ENCODE results near the gene TFR2. TPM values are rescaled to one million over a fixed set of nuclear protein-coding genes. Genes with fewer than 3 reads are reported as not detected.

Gene TFR2
- total and polyA plus RNA-seq, 2 of the 4 experiments (the other 2 are of a cell fraction), result 0.18 to 0.50 TPM

DNA sequence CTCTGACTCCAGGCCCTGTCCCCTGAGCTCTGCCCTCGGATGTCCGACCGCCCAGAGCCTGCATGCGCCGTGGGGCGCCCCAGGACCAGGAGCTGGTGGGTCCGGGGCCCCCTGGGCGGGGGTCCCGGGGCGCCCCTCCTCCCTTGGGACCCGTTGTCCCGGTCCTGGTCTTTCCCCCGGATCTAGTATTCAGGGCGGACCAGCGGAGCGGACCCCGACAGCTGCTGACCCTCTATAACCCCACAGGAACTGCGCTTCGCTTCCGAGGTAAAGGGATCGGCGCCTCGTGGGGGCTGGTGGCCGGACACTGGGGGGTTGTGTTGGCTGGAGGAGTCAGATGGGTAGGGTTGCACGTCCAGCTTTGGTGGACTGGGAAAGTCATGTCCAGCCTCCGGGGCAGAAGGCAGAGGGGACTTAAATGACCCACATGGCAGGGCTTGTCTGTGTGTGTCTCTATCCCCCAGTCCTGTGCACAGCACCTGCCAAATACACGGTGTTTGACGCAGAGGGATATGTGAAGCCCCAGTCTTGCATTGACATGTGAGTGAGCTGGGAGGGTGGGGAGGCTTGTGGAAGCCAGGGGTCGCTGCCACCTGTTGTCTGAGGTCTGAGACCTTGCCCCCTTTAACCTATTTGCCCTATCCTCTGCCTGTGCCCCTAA is 28.5 kb downstream of the TFR2 start:
- ChIA-PET POLR2A (ENCODE audit: unreplicated experiment) (interaction anchor here (0.6 to 1.2 kb wide), 3 partner anchors 27 to 115 kb away, joined by 3 to 5 read pairs (median 4); partner anchors contain the start of genes FBXO24 and LRCH4), CTCF (interaction anchor here (0.8 to 1.2 kb wide), 4 partner anchors 24 to 232 kb away, joined by 3 to 4 read pairs (median 3); partner anchors contain the start of gene GNB2)
- Histone ChIP-seq H2BK15ac (ENCODE audit: low read depth, low read length) (no peak overlapping the region), H2AFZ (replicated peaks; ENCODE audit: low read length, poor library complexity) (peak overlapping the region; percentile 95), H2BK20ac (ENCODE audit: low read depth, low read length) (no peak overlapping the region), H3K79me1 (ENCODE audit: low read depth in 1 of 2, low read length in 2 of 2) (peaks cover 0 to 19% of the 10 kb centered on the region in 2 experiments; a peak in 3 of 4 replicates), H3K9ac (ENCODE audit: low read depth, low read length) (peak overlapping the region; percentile 61), H3K4me3 (ENCODE audit: insufficient read depth, low read depth, low read length) (peak overlapping the region; percentile 68), H3K9me3 (ENCODE audit: control insufficient read depth, insufficient read depth, low read length) (no peaks in the 10 kb centered on the region), H3K4ac (ENCODE audit: low read depth, low read length) (peak overlapping the region; percentile 17), H3K23ac (ENCODE audit: low read depth, low read length) (peak overlapping the region; percentile 19; the same call in 1 of the 2 replicates), H2AK9ac (replicated peaks; ENCODE audit: low read depth, low read length, poor library complexity) (peak overlapping the region; percentile 97), H3K56ac (ENCODE audit: extremely low read depth, insufficient read depth, low read length) (no peak overlapping the region), H4K20me1 (ENCODE audit: insufficient read depth, low read length) (no peaks in the 10 kb centered on the region), H4K91ac (ENCODE audit: insufficient read depth, low read depth, low read length) (peak overlapping the region; percentile 40; the same call in 1 of the 2 replicates), H3K9me1 (ENCODE audit: insufficient read depth, low read length) (peaks cover 3% of the 10 kb centered on the region; the same call in 1 of the 2 replicates), H3K27ac (ENCODE audit: insufficient read depth, low read length) (peak overlapping the region; percentile 13; the same call in 1 of the 2 replicates), H3K18ac (ENCODE audit: low read depth, low read length) (no peak overlapping the region), H4K5ac (ENCODE audit: low read depth, low read length) (no peak overlapping the region), H2AK5ac (ENCODE audit: low read depth, low read length) (peak overlapping the region; percentile 66; the same call in 1 of the 2 replicates), H3K36me3 (ENCODE audit: control insufficient read depth, insufficient read depth, low read length) (peaks cover 4% of the 10 kb centered on the region; the same call in 1 of the 2 replicates), H2BK5ac (ENCODE audit: low read depth, low read length, poor library complexity, severe bottlenecking) (no peak overlapping the region), H3K4me2 (ENCODE audit: low read depth, low read length) (peak overlapping the region; percentile 99), H3K27me3 (ENCODE audit: control insufficient read depth, insufficient read depth, low read length) (no peaks in the 10 kb centered on the region), H3K14ac (replicated peaks; ENCODE audit: low read depth, low read length) (peak overlapping the region; percentile 74; the same call in 1 of the 2 replicates), H3K4me1 (ENCODE audit: control insufficient read depth, insufficient read depth, low read length) (peaks cover 6% of the 10 kb centered on the region), H4K8ac (ENCODE audit: low read depth in 2 of 2, low read length in 2 of 2) (peak overlapping the region in 1 of 2 experiments; percentile 4; a peak in 1 of 4 replicates), H2BK120ac (ENCODE audit: low read depth, low read length) (no peak overlapping the region)
- 6% methylated on average over 6 of the region's 29 CpGs; no CpG with 5 or more reads in 1 of the 2 experiments for WGBS, 2 experiments (ENCODE audit: extremely low coverage in 2 of 2, insufficient read length in 1 of 2)
- peak; percentile 4 for ATAC-seq (ENCODE audit: low read depth)
- DNase-seq, result no peak
- intact Hi-C loops (cut with micrococcal nuclease) (loop anchor here (2.0 to 5.0 kb wide), 2 partner anchors 60 to 239 kb away; partner anchors contain the start of genes GNB2 and SLC12A9), dilution Hi-C loops (cut with HindIII; ENCODE audit: low sequenced_read_pairs, unreplicated experiment) (no loop called here), in situ Hi-C loops (cut with MboI; ENCODE audit: low sequenced_read_pairs) (no loop called here)
- BruUV-seq (replicated peaks), result TSS peak; percentile 41
- TF ChIP-seq POLR2A (IDR thresholded peaks at IDR 0.05; ENCODE audit: low read depth, low read length) (no peak), MAZ (IDR thresholded peaks at IDR 0.05; ENCODE audit: borderline replicate concordance, low read depth, low read length) (no peak), RCOR1 (IDR thresholded peaks at IDR 0.05; ENCODE audit: insufficient replicate concordance, low read length) (no peak), CEBPB (IDR thresholded peaks at IDR 0.05; ENCODE audit: low read depth, low read length) (no peak), CHD1 (IDR thresholded peaks at IDR 0.05; ENCODE audit: low read depth, low read length) (no peak), MXI1 (IDR thresholded peaks at IDR 0.05; ENCODE audit: borderline replicate concordance, low read depth, low read length) (no peak), RFX5 (IDR thresholded peaks at IDR 0.05; ENCODE audit: low read depth, low read length) (no peak), RAD21 (IDR thresholded peaks at IDR 0.05; ENCODE audit: low read length) (no peak), FOS (IDR thresholded peaks at IDR 0.05; ENCODE audit: low read depth, low read length) (no peak), NFE2L2 (IDR thresholded peaks at IDR 0.05; ENCODE audit: low read depth, low read length) (no peak), MAFK (IDR thresholded peaks at IDR 0.05; ENCODE audit: low read depth, low read length) (no peak)
- TF ChIP-seq, protein P1, sequence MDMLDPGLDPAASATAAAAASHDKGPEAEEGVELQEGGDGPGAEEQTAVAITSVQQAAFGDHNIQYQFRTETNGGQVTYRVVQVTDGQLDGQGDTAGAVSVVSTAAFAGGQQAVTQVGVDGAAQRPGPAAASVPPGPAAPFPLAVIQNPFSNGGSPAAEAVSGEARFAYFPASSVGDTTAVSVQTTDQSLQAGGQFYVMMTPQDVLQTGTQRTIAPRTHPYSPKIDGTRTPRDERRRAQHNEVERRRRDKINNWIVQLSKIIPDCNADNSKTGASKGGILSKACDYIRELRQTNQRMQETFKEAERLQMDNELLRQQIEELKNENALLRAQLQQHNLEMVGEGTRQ (IDR thresholded peaks at IDR 0.05; ENCODE audit: low read depth, low read length), result no peak
- TF ChIP-seq, protein P2, sequence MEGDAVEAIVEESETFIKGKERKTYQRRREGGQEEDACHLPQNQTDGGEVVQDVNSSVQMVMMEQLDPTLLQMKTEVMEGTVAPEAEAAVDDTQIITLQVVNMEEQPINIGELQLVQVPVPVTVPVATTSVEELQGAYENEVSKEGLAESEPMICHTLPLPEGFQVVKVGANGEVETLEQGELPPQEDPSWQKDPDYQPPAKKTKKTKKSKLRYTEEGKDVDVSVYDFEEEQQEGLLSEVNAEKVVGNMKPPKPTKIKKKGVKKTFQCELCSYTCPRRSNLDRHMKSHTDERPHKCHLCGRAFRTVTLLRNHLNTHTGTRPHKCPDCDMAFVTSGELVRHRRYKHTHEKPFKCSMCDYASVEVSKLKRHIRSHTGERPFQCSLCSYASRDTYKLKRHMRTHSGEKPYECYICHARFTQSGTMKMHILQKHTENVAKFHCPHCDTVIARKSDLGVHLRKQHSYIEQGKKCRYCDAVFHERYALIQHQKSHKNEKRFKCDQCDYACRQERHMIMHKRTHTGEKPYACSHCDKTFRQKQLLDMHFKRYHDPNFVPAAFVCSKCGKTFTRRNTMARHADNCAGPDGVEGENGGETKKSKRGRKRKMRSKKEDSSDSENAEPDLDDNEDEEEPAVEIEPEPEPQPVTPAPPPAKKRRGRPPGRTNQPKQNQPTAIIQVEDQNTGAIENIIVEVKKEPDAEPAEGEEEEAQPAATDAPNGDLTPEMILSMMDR (conservative IDR thresholded peaks at IDR 0.05; ENCODE audit: low read depth, low read length), result no peak
- TF ChIP-seq, protein P3, sequence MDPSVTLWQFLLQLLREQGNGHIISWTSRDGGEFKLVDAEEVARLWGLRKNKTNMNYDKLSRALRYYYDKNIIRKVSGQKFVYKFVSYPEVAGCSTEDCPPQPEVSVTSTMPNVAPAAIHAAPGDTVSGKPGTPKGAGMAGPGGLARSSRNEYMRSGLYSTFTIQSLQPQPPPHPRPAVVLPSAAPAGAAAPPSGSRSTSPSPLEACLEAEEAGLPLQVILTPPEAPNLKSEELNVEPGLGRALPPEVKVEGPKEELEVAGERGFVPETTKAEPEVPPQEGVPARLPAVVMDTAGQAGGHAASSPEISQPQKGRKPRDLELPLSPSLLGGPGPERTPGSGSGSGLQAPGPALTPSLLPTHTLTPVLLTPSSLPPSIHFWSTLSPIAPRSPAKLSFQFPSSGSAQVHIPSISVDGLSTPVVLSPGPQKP (IDR thresholded peaks at IDR 0.05; ENCODE audit: borderline replicate concordance, low read depth, low read length), result no peak

Measured in IMR-90 (cell line).